ENCODE data around the gene VAV3. TPM values are rescaled to one million over a fixed set of nuclear protein-coding genes. Genes with fewer than 3 reads are reported as not detected.

VAV3 gene
- polyA plus RNA-seq, 3 donors: 5.4 to 9.2 (median 9.0) TPM

- Histone ChIP-seq H4K20me1 (ENCODE audit: insufficient read depth, low read length) (no peaks in the 10 kb centered on the region), H3K4me1 (ENCODE audit: control insufficient read depth in 1 of 2, insufficient read depth in 2 of 2, low read length in 2 of 2) (peaks cover 45 to 52% of the 10 kb centered on the region in 2 donors), H2AFZ (ENCODE audit: insufficient read depth, low read depth, low read length, poor library complexity, severe bottlenecking) (no peak overlapping the region), H3K36me3 (replicated peaks in 1 of 2; ENCODE audit: control insufficient read depth in 1 of 2, insufficient read depth in 2 of 2, low read length in 2 of 2) (no peaks in the 10 kb centered on the region), H3K4me3 (replicated peaks in 1 of 3; ENCODE audit: low read depth in 2 of 3, low read length in 3 of 3) (no peak overlapping the region), H3K27ac (ENCODE audit: low read depth in 1 of 2, low read length in 2 of 2) (no peak overlapping the region), H3K9ac (ENCODE audit: insufficient read depth, low read length, poor library complexity, severe bottlenecking) (no peak overlapping the region), H3K27me3 (ENCODE audit: control insufficient read depth in 2 of 2, insufficient read depth in 2 of 2, low read length in 2 of 2) (no peaks in the 10 kb centered on the region), H3K4me2 (replicated peaks; ENCODE audit: extremely low read depth, low read length, poor library complexity, severe bottlenecking) (no peak overlapping the region), H3K9me3 (replicated peaks in 1 of 2; ENCODE audit: control insufficient read depth in 1 of 2, insufficient read depth in 1 of 2, low read length in 2 of 2) (no peaks in the 10 kb centered on the region), H3K79me2 (ENCODE audit: insufficient read depth, low read length) (peaks cover 76% of the 10 kb centered on the region)
- intact Hi-C loops (cut with micrococcal nuclease): loop anchor here (5.0 to 10.0 kb wide), 4 partner anchors 57 to 175 kb away; no protein-coding TSS in a partner anchor
- Mint-ChIP-seq H3K4me1 (peaks cover 52% of the 10 kb centered on the region), H3K4me3 (no peak overlapping the region), H3K36me3 (peaks cover 0 to 2% of the 10 kb centered on the region in 2 donors), H3K9me3 (no peaks in the 10 kb centered on the region), H3K27ac (peak overlapping the region in 1 of 7 donors; percentile 61), H3K27me3 (ENCODE audit: low read depth in 3 of 3) (no peaks in the 10 kb centered on the region)
- no peak for TF ChIP-seq CTCF (IDR thresholded peaks at IDR 0.05)
- DNase-seq: peak in 2 of 3 donors; percentile 22 to 40
- 86% methylated on average over 2 of the region's 2 CpGs for WGBS (ENCODE audit: insufficient coverage)
These were observed 85.1 kb downstream of the VAV3 start for GRCh38 chr1:107879927-107880326.

GRCh38 chr1:107879346-107879745 lies 85.6 kb downstream of the VAV3 start:
- no peaks in the 10 kb centered on the region for H3K9me3 ChIP-seq (replicated peaks in 1 of 2; ENCODE audit: control insufficient read depth in 1 of 2, insufficient read depth in 1 of 2, low read length in 2 of 2)
- H3K4me2 ChIP-seq (replicated peaks; ENCODE audit: extremely low read depth, low read length, poor library complexity, severe bottlenecking): no peak overlapping the region
- H3K36me3 Mint-ChIP-seq: peaks cover under 1 to 2% of the 10 kb centered on the region in 2 donors
- H3K9me3 Mint-ChIP-seq: no peaks in the 10 kb centered on the region
- peaks cover 55% of the 10 kb centered on the region for H3K4me1 Mint-ChIP-seq
- H4K20me1 ChIP-seq (ENCODE audit: insufficient read depth, low read length): no peaks in the 10 kb centered on the region
- WGBS (ENCODE audit: insufficient coverage): no CpG with 5 or more reads among the region's 1 CpG
- no peaks in the 10 kb centered on the region for H3K27me3 ChIP-seq (ENCODE audit: control insufficient read depth in 2 of 2, insufficient read depth in 2 of 2, low read length in 2 of 2)
- no peak overlapping the region for H3K27ac ChIP-seq (ENCODE audit: low read depth in 1 of 2, low read length in 2 of 2)
- H3K27ac Mint-ChIP-seq: peak overlapping the region in 3 of 7 donors; percentile 24 to 37 (median 33)
- DNase-seq: peak in 2 of 3 donors; percentile 33 to 60
- H3K4me3 ChIP-seq (replicated peaks in 1 of 3; ENCODE audit: low read depth in 2 of 3, low read length in 3 of 3): no peak overlapping the region
- TF ChIP-seq CTCF (IDR thresholded peaks at IDR 0.05): no peak
- intact Hi-C loops (cut with micrococcal nuclease): loop anchor here (5.0 to 10.0 kb wide), 4 partner anchors 58 to 175 kb away; no protein-coding TSS in a partner anchor
- H3K4me1 ChIP-seq (ENCODE audit: control insufficient read depth in 1 of 2, insufficient read depth in 2 of 2, low read length in 2 of 2): peaks cover 46 to 52% of the 10 kb centered on the region in 2 donors
- H3K36me3 ChIP-seq (replicated peaks in 1 of 2; ENCODE audit: control insufficient read depth in 1 of 2, insufficient read depth in 2 of 2, low read length in 2 of 2): no peaks in the 10 kb centered on the region
- H2AFZ ChIP-seq (ENCODE audit: insufficient read depth, low read depth, low read length, poor library complexity, severe bottlenecking): no peak overlapping the region
- H3K27me3 Mint-ChIP-seq (ENCODE audit: low read depth in 3 of 3): no peaks in the 10 kb centered on the region
- H3K9ac ChIP-seq (ENCODE audit: insufficient read depth, low read length, poor library complexity, severe bottlenecking): no peak overlapping the region
- H3K4me3 Mint-ChIP-seq: no peak overlapping the region
- peaks cover 78% of the 10 kb centered on the region for H3K79me2 ChIP-seq (ENCODE audit: insufficient read depth, low read length)

Measured in CD14-positive monocyte (primary cell).